GM19328 (cell line): ENCODE data around the gene MYMX.
"Not testable (repeated sequence)": the region's sequence is repeated elsewhere in the genome, so short reads cannot be mapped to it uniquely, and the experiment has no call there.

Experiments used
- ATAC-seq: cut with Tn5 transposase; IDR thresholded peaks from one replicate; pipeline ENCODE4 v1.9.1; 2021; ENCODE audit warnings: mild to moderate bottlenecking, moderate library complexity; ENCODE audit not compliant: unreplicated experiment

MYMX gene

DNA sequence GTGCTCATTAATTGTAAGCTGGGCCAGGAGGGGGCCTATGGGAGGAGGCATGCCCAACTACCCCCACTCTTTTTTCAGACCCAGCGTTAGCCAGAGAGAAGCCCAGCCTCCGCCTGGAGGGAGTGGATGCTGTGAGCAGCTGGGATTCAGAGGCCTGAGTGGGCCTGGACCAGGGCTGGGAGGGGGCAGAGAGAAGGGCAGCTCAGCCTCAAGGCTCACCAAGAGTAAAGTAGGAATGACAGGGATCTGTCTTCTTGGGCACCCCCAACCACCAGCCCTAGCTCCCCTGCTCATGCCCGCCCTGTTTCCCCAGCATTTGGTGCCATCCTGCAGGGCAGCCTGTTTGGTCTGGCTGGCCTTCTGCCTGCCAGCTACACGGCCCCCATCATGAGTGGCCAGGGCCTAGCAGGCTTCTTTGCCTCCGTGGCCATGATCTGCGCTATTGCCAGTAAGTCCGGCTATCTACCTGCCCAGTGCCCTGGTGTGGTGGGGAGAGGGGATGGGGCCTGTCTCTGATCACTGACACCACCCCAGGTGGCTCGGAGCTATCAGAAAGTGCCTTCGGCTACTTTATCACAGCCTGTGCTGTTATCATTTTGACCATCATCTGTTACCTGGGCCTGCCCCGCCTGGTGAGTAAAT lies 13.4 kb downstream of the MYMX start:
- no peak for ATAC-seq

DNA sequence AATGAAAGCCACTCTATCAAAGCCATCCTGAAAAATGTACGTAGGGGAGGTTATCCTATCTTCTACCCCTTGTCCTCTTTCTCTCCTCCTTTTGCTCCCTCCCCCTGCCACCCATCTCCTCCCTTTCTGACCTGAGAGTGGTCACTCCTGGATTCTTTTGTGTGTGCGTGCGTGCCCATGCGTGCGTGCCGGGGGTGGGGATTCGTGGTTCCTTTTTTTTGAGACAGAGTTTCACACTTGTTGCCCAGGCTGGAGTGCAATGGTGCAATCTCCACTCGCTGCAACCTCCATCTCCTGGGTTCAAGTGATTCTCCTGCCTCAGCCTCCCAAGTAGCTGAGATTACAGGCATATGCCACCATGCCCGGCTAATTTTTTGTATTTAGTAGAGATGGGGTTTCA lies 14.7 kb downstream of the MYMX start:
- ATAC-seq, result not testable (repeated sequence)

DNA sequence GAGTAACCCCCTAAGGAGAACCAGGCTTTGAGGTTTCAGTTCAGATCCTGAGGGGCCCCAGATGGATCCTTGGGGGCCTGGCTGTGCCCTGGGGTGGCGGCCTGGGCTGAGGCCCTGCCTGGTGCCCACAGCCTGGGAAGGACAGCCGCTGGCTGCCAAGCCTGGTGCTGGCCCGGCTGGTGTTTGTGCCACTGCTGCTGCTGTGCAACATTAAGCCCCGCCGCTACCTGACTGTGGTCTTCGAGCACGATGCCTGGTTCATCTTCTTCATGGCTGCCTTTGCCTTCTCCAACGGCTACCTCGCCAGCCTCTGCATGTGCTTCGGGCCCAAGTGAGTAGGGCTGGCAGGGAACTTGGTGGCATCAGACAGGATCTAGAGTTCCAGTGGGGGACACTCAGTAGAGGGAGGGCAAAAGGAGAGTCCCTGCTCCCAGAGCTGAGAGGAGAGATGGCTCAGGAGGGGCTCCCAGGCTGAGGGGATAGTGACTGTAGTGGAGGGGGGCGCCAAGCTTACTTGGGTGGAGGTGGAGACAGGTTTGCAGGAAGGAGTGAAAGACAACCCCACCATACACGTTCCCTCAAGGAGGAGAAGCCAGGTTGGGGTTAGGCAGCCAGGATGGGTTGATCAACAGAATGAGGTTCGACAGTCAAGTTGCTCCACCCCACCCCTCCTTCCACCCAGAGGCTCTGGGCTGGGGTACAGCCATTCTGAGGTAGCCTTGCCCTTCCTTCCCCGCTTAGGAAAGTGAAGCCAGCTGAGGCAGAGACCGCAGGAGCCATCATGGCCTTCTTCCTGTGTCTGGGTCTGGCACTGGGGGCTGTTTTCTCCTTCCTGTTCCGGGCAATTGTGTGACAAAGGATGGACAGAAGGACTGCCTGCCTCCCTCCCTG lies 16.2 kb downstream of the MYMX start:
- ATAC-seq, result no peak

DNA sequence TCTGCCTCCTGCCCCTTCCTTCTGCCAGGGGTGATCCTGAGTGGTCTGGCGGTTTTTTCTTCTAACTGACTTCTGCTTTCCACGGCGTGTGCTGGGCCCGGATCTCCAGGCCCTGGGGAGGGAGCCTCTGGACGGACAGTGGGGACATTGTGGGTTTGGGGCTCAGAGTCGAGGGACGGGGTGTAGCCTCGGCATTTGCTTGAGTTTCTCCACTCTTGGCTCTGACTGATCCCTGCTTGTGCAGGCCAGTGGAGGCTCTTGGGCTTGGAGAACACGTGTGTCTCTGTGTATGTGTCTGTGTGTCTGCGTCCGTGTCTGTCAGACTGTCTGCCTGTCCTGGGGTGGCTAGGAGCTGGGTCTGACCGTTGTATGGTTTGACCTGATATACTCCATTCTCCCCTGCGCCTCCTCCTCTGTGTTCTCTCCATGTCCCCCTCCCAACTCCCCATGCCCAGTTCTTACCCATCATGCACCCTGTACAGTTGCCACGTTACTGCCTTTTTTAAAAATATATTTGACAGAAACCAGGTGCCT lies 16.9 kb downstream of the MYMX start:
- no peak for ATAC-seq

DNA sequence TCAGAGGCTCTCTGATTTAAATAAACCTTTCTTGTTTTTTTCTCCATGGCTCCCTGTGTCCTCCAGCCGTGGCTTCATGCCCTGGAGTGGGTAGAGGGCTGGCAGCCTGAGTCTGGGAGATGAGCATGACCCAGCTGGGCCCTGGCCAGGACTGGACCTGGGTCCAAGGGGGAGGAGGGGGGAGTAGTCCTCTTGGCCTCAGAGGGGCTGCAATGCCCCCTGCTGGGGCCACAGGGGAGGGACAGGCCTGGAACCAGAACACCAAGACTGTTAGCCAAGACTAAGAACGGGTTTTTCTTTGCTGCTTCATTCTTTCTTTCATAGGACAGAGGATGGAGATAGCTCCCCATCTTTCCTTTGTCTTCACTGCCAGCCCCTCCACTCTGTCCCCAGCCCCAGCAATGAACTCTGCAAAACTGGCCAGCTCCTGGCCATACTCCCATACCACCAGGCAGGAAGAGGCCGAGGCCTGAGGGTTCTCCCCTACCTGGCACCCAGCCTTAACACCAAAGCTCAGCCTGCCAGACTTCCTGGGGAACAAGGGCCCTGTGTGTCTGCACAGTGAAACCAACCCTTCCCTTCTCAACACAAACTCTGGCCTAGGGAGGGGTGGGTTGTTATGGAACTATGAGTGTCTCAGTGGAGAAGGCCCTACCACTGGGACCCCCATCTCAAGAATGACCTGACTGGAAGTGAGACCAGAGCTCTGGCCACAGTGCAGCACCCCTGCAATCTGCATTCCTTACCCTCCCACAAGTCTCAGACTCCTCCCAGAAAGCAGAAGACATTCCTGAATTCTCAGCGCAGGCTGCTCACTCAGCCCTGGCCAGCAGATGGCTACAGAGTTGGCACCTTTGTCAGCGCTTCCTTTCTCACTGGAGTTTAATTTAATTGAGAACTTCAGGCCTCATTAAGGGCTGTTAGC lies 17.6 kb downstream of the MYMX start:
- ATAC-seq, result no peak

DNA sequence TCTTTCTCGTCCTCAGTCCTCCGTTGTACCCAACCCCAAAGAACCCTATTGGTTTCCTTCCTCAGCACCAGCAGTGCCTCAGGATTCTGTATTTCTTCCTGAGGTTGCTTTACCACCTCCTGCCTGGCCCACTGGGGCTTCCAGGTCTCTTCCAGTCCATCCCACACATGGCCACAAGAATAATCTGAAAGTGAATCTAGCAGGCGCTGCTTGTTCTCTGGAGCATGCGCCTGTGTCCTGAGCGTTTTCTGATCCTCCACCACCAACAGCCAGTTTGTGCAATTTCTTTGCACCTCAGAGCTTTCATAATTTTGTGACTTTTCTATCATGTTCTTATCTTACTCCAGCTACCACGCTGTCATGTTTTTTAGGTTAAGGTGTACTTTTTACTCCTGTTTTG lies 18.5 kb downstream of the MYMX start:
- ATAC-seq, result no peak

DNA sequence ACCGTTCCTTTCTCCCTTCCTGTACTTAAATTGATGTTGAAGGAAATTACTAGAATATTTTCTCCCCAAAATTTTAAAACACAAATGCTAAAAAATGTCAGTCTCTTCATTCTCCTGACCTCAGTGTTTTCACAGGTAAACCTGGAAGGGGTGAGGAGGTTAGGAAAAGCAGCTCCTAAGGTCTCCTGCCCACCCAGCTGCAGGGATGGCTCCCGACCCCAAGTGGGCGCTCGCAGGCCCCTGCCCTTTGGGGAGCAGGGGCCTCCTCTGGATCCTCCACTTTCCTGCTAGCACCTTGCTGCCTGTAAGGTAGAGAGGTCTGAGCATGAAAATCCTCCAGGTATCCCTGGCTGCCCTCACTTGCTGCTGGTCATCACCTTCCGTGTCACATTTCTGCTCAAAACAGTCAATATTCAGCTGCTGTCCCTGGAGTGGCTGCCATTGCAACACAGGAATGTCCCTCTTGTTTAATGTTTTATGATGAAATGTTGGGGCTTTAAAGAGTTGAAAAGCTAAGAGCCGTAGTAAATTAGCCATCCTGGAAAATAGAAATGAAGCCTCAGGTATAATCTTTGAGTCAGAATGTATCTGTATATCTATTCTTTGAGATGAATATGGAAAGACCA lies 19.3 kb downstream of the MYMX start:
- no peak for ATAC-seq

DNA sequence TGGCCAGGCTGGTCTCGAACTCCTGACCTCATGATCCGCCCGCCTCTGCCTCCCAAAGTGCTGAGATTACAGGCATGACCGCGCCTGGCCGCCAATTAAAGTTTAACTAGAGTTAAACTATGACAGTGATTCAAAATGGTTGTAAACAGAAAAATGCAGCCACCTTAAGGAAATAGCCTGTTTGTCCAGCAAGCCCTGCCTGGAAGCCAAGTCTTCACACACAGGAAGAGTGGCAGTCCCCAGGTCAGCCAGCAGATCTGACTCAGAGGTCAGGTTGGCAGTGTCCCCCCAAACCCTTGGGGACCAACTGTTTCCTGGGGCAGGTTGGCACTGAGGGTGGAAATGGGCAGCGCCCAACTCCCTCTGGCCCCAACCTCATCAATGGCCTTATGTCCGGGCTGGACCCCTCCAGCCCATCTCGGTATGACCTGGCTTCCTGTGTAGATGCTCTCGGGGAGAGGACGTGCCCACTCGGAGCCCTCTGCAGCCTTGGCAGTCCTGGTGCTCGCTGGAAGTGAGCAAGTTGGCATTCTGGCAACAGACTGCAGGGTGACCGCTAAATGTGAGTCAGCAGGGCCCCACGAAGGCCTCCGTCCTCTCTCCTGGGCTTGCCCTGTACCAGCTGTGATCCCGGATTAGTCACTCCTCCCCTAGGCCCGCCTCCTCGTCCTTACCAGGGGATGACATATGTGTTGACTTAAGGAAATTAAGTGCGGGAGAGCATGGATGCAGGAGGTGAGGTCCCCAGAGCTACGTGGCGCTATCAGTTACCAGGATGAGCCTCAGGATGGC lies 20.5 kb downstream of the MYMX start:
- ATAC-seq, result peak; percentile 39

DNA sequence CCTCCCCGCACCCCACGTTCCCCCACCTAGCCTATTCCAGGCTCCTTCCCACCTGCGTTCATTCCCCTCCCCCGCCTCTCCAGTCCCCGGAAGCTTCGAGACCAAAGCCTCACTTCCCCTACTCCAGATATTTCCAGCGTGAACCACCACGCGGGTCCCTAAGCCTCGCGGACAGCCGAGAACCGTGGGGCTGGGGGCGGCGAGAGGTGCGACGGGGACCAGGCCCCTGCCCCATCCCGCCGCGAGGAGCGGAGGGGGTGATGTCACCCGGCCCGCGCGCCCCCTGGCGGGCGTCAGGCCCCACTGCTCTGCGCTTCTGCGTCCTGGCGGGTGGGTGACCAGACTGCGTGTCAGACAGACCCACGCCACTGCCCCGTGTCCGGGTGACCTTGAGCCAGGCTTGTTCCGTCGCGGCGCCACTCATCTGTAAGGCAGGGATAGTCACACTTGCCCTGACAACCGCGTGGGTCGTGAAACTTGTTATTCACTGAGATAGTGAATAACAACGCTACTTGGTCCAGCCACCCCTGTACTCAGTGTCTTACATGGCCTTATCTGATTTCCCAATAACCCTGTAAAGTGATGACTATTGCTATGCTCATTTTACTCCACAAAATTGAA lies 21.2 kb downstream of the MYMX start:
- ATAC-seq, result peak; percentile 63

DNA sequence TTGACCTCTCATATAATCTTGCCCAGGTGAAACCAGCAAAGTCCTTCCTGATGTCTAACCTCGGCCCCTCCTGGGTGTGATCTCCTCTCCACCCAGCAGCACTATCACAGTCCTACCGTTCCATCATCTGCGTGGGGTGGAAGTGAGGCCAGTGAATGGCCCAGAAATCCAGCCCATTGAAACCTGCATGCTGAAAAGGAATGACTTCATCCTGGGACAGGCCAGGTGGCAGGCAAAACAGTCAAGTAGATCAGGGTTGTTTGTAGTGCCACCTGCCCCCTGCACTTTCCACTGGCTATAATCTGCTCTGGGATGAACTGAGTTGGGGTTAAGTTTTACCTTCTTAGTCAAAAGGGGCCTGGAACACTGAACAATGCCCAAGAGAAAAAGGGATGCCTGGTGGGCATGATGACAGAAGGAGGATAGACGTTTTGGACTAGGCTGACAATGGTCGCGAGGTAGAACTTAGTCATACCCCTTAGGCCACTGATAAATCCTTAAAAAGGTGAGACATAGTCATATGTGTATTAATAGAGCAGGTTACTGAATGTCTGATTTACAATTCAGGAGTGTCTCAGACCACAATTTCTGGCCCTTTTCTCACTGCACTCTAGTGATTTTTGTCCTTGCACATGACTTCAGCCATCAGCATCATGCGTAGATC lies 22.1 kb downstream of the MYMX start:
- no peak for ATAC-seq

DNA sequence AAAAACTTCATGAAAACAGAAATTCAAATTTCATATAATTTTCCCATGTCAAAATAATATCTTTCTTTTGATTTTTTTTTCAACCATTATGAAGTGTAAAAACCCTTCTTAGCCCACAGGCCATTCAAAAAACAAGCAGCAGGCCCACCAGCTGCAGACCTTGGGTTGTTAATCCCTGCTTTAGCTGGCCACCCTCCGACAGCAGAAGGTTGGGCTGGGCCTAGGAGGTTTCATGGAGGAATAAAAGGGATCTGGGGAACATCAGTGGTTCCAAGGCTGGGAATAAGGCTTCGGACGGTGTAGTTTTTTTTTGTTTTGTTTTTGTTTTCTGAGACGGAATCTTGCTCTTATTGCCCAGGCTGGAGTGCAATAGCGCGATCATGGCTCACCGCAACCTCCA lies 26.6 kb downstream of the MYMX start:
- no peak for ATAC-seq

DNA sequence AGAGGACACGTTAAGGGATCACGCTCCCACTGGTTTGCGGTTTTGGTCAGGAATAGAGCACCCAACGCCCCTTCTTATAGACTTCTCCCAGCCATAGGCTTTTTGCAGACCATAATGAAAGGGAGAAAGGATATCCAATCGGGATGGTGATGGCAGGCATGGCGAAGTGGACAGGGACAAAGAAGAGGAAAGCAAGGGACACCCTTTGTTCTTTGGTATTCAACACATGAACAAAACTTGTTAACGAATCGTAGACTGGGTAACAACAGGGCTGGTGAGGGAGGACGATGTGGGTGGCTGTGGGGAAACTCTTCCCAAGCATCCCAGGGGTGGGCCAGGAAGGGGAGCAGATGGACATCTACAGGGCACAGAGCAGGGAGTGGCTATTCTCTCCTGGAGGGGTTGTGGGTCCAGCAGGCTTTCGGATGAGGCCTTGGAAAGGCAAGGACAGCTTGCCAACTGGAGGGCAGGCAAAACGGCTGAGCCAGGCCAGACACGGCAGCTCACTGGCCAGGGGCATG lies 28.7 kb downstream of the MYMX start:
- ATAC-seq, result no peak

DNA sequence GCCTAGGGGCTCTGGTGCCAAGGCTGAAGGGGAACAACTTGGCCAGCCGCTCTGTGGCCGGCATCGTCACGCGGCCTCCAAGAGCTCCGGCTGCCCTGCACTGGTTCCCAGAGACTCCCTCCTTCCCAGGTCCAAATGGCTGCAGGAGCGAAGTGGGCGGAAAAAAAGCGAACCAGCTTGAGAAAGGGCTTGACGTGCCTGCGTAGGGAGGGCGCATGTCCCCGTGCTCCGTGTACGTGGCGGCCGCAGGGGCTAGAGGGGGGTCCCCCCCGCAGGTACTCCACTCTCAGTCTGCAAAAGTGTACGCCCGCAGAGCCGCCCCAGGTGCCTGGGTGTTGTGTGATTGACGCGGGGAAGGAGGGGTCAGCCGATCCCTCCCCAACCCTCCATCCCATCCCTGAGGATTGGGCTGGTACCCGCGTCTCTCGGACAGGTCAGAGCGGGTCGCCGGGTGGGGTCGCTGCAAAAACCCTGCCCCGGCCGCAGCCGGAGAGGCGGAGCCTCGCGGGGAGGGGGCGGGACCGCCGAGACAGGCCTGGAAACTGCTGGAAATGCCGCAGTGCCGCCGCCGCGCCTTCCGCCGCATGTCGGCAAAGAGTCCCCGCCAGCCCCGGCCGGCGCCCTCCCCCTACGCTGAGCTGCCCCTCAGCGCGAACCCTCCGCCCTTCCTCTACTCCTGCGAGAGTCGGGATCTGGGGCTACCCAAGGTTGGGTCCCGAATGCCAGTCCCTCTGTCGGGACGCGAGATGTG lies 29.4 kb downstream of the MYMX start:
- peak; percentile 44 for ATAC-seq

DNA sequence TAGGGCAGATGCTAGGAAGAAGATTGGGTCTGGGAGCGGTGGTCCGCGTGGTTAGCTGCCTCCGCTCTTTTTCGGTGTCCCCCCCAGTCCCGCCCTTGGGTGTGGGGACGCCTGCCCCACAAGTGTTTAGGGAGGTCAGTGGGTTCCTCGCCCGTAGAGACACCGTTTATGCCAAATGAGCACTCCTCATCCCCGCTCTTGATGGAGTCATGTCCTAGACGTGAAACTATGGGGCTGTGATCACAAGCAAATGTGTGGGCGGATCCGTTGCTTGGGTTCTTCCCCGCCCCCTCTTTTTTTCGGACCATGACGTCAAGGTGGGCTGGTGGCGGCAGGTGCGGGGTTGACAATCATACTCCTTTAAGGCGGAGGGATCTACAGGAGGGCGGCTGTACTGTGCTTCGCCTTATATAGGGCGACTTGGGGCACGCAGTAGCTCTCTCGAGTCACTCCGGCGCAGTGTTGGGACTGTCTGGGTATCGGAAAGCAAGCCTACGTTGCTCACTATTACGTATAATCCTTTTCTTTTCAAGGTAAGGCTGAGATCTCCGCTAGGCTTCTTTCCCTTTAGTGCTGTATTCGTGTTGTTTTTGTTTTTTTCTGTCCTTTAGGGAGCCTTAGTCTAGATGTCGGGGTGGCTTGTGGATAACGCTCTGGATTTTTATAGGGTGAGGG lies 30.1 kb downstream of the MYMX start, which contains the start of gene HSP90AB1:
Gene HSP90AB1 (plus strand): TSS at position 439 of the 675 bp plus-strand sequence. CDS start 1,529 bp downstream, outside the sequence.
- ATAC-seq, result peak; percentile 49

DNA sequence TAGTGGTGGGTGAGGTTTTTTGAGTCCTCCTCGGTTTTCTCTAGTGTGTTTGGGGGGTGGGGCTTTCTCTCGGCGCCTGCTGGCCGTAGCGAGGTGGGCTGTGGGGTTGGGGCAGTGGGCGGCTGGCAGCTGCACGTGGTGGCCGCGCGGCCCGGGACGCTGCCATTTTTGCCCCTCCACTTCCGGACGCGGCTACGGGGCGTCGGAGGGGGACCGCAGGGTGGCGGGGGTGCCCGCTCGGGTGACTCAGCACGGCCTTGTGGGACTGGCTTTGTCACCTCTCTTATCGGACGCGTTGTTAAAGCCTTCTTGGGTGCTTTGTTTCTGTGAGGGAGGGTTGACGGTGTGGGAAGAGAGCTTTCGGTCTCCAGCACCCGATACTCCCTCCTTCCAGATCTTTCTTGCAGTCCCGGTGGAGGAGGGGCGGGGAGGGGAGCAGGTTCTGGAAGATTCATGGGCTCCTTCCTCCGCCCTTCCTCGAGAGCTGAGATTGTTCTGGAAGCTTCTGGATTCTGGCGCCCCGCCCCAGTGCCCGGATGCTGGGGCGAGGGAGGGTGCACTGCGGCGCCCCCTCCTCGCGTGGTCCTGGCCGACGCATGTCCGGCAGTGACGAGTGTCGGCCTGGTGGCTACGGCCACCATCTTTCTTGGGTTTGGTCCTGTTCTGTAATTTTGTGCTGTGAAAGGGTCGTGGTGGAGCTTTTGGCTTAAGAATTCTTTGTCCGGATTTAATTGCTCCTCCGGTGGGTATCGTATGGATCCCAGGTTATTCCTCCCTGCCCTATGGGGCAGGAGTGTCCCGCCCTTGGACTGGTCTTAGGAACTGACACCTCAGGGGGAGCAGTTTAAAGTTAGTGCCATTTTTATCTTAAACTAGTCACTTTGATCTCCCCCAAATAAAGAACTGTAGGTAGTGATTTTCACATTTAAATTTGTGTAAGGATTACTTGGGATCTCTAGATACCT lies 30.9 kb downstream of the MYMX start:
- ATAC-seq, result no peak

DNA sequence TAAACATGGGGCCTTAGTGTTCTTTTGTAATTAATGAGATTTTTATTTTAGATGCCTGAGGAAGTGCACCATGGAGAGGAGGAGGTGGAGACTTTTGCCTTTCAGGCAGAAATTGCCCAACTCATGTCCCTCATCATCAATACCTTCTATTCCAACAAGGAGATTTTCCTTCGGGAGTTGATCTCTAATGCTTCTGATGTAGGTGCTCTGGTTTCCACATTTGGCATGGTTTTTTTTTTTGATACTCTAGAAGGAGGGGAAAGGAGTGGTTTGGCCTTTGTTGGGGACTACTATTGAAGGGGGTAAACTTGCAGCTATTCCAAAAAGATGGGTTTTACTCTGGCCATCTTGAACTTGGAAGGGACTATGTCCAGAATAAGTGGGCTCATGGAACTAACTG lies 31.9 kb downstream of the MYMX start:
- no peak for ATAC-seq
